Right lung (tissue), 5 donors: ENCODE data around the gene ARHGAP18. TPM values are rescaled to one million over a fixed set of nuclear protein-coding genes. Genes with fewer than 3 reads are reported as not detected.
A peak's percentile ranks its signal among the peaks of the same experiment; 100 is the strongest.

Source experiments
- DNase-seq, 2 donors: peaks; one replicate each; pipeline ENCODE4 v3.0.0-alpha.2; 2013
- polyA plus RNA-seq, 5 donors: library from polyadenylated mRNA; unstranded; fragments of 120-200 nt; gene quantifications; one replicate each; pipeline versions ENCODE4 v1.2.1 to v1.2.3, GENCODE V29; 2013; ENCODE audit warnings: inconsistent platforms in 1 of 5, low replicate concordance in 1 of 5; ENCODE audit not compliant: insufficient read length in 5 of 5, insufficient read depth in 1 of 5

The ARHGAP18 gene
- polyA plus RNA-seq, 5 donors: 57.4 to 80.8 (median 71.5) TPM

DNA sequence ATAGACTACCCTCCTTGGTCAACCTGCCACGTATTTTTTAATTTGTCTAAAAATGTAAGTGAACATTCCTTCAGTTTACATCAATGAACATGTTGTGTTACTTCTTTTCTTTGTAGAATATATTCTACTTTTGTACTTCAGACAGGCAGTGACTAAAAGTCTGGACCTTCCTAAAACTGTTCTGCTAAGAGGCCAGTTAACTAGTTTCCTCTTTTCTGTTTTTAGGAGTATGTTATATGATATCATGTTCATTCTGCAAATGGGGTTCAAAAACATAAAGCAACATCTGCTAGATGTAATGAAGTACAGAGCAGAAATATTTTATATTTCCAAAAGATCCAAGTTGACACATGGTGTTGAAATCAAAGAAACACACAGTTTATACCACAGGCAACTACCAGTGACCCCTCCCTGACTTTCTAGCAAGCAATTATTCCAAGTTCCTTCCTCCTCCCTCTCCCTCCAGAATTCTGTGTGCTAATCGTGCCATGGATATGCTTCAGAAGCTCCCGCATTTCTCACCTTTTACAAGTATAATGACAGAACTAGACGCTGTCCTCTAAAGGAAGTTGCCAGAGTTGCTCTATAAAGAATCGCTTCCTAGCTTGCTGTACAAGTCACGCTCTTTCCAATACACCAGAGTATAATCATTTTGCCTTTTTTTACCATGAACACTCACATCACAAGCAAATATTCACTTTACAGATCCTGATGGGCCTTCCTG is 64.7 kb downstream of the ARHGAP18 start:
- DNase-seq: no peak

GRCh38 chr6:129644567-129645015 is 65.4 kb downstream of the ARHGAP18 start:
- DNase-seq: no peak

- DNase-seq: no peak
These were observed 66.0 kb downstream of the ARHGAP18 start for GRCh38 chr6:129643968-129644367.

DNA sequence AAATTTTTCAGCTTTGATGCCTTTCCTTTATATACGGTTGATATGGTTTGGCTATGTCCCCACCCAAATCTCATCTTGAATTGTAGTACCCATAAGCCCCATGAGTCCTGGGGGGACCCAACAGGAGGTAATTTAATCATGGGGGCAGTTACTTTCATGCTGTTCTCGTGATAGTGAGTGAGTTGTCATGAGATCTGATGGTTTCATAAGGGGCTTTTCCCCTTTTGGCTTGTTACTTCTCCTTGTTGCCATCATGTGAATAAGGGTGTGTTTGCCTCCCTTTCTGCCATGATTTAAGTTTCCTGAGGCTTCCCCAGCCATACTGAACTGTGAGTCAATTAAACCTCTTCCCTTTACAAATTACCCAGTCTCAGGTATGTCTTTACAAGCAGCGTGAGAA is 66.8 kb downstream of the ARHGAP18 start:
- no peak for DNase-seq

- DNase-seq: no peak
These were observed 67.7 kb downstream of the ARHGAP18 start for GRCh38 chr6:129642322-129642721.

DNA sequence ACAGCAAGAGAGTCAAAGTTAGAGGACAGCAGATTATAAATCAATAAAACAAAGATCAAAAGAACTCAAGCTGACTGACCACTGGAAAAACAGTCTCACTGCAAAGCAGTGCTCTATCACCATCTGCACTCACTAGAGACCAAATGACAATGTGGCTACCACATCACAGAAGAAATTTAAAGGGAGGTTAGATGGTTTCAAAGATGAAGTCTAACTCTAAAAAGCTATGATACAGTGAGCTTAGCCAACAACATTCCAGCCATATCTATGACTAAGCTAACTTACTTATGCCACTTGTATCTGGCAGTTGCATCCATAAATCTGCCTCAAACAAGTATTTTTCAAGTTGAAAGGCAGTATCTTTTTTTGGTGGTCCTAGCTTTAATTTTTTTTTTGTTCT is 68.6 kb downstream of the ARHGAP18 start:
- DNase-seq: no peak

- DNase-seq: no peak
These were observed 71.3 kb downstream of the ARHGAP18 start for GRCh38 chr6:129638686-129639085.

GRCh38 chr6:129638055-129638684 is 71.8 kb downstream of the ARHGAP18 start:
- no peak for DNase-seq

DNA sequence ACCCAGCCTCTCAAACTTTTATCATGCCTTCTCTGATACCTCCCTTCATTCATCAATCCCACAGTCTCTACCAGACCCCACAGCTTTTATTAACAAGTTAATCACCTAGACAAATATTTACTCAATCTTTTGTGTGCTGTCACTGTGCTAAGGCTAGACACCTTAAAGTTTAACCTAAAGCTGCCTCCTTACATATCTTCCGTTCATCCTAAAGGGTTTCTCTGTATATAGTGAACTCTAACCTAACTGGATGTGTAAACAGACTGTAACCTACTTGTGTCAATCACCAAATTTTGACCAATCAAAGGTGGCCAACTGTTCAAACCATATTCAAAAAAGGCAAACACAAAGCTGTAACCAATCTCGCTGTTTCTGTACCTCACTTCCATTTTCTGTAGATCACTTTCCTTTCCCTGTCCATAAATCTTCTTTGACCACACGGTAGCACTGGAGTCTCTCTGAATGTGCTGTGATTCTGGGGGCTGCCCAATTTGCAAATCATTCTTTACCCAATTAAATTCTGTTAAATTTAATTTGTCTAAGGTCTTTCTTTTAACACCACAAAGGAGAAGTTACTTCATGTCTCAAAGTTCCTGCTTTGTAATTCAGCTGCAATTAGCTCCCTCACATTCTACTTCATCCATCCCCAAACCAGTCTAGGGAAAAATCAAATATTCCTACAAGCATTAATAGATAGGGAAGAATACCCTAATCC is 72.5 kb downstream of the ARHGAP18 start:
- no peak for DNase-seq

GRCh38 chr6:129635396-129636130 is 74.4 kb downstream of the ARHGAP18 start:
- peak; percentile 72 to 84 for DNase-seq

DNA sequence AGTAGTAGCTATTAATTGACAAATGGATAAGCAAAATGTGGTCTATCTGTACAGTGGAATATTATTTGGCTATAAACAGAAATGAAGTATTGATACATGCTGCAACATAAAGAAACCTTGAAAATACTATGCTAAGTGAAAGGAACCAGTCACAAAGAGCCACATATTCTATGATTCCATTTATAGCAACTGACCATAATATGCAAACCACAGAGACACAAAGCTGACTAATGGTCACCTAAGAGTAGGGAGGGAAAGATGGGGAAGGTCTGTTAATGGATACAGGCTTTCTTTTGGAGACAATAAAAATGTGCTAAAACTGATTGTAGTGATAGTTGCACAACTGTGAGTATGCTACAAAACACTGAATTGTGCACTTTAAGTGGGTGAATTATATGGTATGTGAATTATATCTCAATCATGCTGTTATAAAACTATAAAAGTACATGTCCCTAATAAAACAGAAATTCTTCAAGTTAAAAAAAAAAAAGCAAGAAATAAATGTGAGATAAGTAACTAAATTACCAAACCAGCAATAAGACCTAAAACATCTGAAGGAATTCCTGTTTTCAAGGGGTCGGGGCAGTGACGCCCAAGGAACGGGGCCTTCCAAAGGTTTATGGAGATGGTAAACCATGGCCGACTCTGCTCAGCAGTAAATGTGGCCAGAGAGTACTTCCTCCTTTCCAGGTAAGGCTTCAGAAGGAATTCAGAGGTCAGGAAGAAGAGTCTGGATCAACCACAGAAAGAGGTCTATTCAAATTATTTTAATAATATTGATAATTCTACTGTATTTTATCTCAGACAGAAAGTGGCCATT is 75.4 kb downstream of the ARHGAP18 start:
- DNase-seq: no peak

- DNase-seq: no peak
These were observed 76.4 kb downstream of the ARHGAP18 start for GRCh38 chr6:129633529-129633928.

DNA sequence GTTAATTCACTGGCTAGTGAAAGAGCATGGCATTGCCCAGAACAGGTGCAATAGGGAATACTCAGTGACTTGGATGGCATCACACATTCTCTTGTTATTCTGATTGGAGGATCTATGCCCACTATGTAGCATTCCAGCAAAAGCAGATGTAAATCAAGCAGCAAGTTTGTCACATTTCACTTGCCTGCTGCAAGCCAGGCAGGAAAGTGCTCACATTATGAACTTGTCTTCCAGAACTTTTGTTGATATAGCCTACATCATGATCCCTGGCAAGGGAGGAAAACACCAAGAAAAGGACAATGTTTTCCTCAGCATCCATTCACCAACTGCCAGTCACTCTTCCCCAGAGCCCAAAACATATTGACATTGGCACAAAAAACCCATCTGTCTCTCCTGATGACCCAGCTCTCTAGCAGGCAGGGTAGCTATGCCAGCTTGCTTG is 77.8 kb downstream of the ARHGAP18 start:
- no peak for DNase-seq

- DNase-seq: no peak
These were observed 78.9 kb downstream of the ARHGAP18 start for GRCh38 chr6:129631070-129631469.

GRCh38 chr6:129630596-129630995 is 79.4 kb downstream of the ARHGAP18 start:
- DNase-seq: no peak

- no peak for DNase-seq
These were observed 81.7 kb downstream of the ARHGAP18 start for GRCh38 chr6:129628101-129628815.

GRCh38 chr6:129624488-129624887 is 85.5 kb downstream of the ARHGAP18 start:
- DNase-seq: no peak

- DNase-seq: no peak
These were observed 86.8 kb downstream of the ARHGAP18 start for GRCh38 chr6:129623008-129623732.

DNA sequence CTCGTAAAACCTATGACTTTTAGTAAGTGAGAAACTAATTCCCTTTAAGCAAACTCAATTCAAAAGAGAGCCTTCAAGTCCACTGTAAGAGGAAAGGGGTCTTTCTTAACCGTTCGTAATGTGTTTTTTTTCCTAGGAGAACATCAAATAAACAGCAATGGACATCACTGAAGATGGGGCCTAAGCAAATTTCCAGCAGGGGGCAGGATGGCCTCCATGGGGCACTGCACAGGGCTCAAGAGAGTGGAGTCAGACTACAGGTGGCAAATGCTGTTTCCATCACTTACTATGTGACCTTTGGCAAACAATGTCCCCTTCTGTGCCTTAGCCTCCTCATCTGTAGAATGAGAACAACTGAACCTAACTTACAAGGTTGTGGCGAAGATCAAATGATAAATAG is 88.7 kb downstream of the ARHGAP18 start:
- no peak for DNase-seq

- DNase-seq: no peak
These were observed 89.8 kb downstream of the ARHGAP18 start for GRCh38 chr6:129620234-129620610.
